ENCODE data around the gene SIX3.

DNA sequence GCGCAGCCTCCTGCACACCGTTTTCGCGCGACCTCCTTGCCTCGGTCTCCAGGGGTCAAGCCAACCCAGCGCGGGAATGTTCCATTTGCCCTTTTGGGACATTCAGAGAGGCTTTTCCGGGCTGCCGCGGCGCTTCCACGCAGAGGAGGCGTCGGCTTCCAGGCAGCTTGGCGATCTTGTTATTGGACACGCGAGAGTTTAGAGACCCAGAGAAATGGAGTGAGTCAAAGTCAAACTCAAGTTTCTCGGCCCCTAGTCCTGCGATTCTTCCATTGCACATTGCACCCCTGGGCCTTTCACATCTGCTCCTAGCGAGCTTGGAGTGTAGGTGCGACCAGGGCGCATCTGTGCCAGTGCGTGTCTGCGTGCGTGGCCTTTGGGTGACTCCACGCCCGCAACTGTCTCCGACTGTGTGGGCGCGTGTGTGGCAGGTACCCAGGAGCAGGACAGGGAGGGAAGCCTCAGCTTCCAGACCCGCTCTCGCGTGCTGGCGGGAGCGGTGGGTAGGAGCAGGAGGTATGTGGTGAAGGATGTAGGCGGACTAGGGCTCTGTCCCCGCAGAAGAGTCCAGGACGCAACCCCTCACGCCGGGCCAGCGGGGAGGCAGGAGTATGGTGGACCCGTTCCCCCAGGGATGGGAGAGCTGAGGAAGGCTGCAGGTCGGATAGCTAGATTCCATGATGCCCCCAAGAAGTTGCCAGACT lies 13.5 kb downstream of the SIX3 start:
- TF ChIP-seq POLR2A (IDR thresholded peaks at IDR 0.05): no peak
- TF ChIP-seq CTCF (IDR thresholded peaks at IDR 0.05 in 4 of 5, conservative IDR thresholded peaks at IDR 0.05 in 1 of 5): no peak
